ENCODE data around the gene C11orf42.

DNA sequence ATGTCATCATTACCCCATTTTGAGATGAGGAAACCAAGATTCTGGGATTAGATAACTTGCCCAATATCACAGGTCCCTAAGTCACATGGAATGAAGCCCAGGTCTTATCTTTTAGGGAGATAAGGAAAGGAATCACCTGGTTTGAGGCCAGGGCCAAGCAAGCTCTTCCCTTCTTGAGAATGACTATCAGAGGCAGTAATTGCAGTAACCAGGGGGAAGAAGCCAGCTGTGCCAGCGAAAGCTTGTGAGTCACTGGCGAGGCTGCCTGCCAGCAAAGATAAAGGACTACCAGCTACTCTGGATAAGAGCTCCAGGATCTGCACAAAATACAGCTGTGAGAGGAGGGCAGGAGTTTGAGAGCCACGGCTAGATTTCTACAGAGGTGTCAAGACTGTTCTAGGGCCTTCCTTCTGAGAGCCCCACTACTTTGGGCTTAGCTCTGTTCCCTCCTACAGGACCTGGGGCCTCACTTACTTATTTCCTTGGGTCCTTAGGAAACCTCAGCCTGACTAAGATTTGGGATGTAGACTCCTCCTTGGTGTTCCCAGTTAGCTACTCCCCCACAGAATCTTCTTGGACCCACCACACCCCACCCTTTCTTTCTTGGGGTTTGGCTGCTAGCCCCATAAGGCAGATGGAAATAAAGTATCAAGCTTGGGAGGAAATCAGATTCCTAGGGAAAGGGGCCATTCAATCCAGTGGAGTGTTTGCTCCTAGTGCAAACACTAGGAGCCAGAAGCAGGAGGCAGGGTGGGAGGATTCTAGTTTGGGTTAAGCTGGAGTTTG lies 44.6 kb downstream of the C11orf42 start:
- no peak for TF ChIP-seq CTCF (IDR thresholded peaks at IDR 0.05 in 4 of 5, conservative IDR thresholded peaks at IDR 0.05 in 1 of 5)
- no peak for TF ChIP-seq POLR2A (IDR thresholded peaks at IDR 0.05)
